Activated CD4-positive, alpha-beta T cell treated with anti-CD3 and anti-CD28 coated beads for 36 hours (primary cell): ENCODE data around the gene SH3BP4. TPM values are rescaled to one million over a fixed set of nuclear protein-coding genes. Genes with fewer than 3 reads are reported as not detected.

Source experiments
- ATAC-seq: fragments of 200-7000 bp; cut with Tn5 transposase; one replicate; pipeline ENCODE4 v1.10.0; 2021; ENCODE audit warnings: mild to moderate bottlenecking, moderate library complexity
- CTCF ChIA-PET: fragments of 350-600 bp; sonication (Branson Sonifier 250); formaldehyde crosslinking; loops from one replicate; lab custom pipeline; 2021; ENCODE audit warnings: antibody characterized with exemption; lab: Charles Lee
- POLR2A ChIA-PET: fragments of 350-600 bp; sonication (Branson Sonifier 250); formaldehyde crosslinking; loops from one replicate; lab custom pipeline; 2021; ENCODE audit warnings: antibody characterized with exemption, inconsistent platforms; lab: Charles Lee
- DNase-seq: peaks from one replicate; pipeline ENCODE4 v3.0.0-alpha.2; 2020
- H3K27ac Mint-ChIP-seq: one replicate; pipeline ENCODE4 v1.8.0; 2021; ENCODE audit warnings: mixed read lengths
- H3K27me3 Mint-ChIP-seq: one replicate; pipeline ENCODE4 v1.8.0; 2021; ENCODE audit warnings: mixed read lengths
- H3K36me3 Mint-ChIP-seq: one replicate; pipeline ENCODE4 v1.8.0; 2021; ENCODE audit warnings: low read depth, mixed read lengths
- H3K4me1 Mint-ChIP-seq: one replicate; pipeline ENCODE4 v1.8.0; 2021; ENCODE audit warnings: mixed read lengths
- H3K4me3 Mint-ChIP-seq: one replicate; pipeline ENCODE4 v1.8.0; 2021; ENCODE audit warnings: mild to moderate bottlenecking, moderate library complexity, mixed read lengths
- H3K9me3 Mint-ChIP-seq: one replicate; pipeline ENCODE4 v1.8.0; 2021; ENCODE audit warnings: low read depth, mixed read lengths
- intact Hi-C, 2 experiments: fragments of 100-400 bp; cut with DNase I in 1 of 2; cut with micrococcal nuclease in 1 of 2; formaldehyde crosslinking; loops; one replicate each; pipeline versions ENCODE4 v1.14.2 to v1.15.1; 2022 to 2024; cut with DNase I, micrococcal nuclease
- total RNA-seq, 2 experiments: library from RNA; stranded (reverse); gene quantifications; one replicate each; pipeline ENCODE4 v1.2.3, GENCODE V29; 2021

SH3BP4 gene
- total RNA-seq, 2 experiments from 2014 or later: 0.21 to 0.32 TPM

DNA sequence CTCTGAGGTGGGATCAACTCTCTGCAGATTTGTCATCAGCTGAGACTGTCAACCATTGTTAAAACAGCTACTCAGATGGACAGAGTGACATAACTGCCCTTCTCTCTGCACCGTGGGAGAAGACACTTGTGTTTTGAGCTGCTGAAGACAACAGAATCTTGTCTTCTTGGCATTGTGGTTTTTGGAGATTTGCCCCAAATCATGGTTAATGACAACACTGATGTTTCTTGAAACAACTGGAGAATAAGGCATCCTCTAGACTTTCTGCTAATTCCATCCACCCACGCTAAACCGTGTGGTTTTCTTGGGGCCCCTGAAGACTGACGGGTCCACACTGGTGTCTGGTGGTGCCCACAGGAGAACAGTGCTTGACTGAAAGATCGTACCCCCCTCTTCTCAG, 39.5 kb downstream of the SH3BP4 start:
- no peak for ATAC-seq
- intact Hi-C loops: no loop called here
- no peak for DNase-seq
- H3K36me3 Mint-ChIP-seq: no peaks in the 10 kb centered on the region
- H3K9me3 Mint-ChIP-seq: no peaks in the 10 kb centered on the region
- no peak overlapping the region for H3K27ac Mint-ChIP-seq
- ChIA-PET POLR2A (no interaction called here), CTCF (interaction anchor here (0.8 kb wide), 1 partner anchor 11 kb away, joined by 3 read pairs; no protein-coding TSS in a partner anchor)
- H3K4me1 Mint-ChIP-seq: no peaks in the 10 kb centered on the region
- H3K27me3 Mint-ChIP-seq: peaks cover 10% of the 10 kb centered on the region
- no peak overlapping the region for H3K4me3 Mint-ChIP-seq

- no peaks in the 10 kb centered on the region for H3K9me3 Mint-ChIP-seq
- intact Hi-C loops: no loop called here
- ATAC-seq (no peak), DNase-seq (no peak)
- H3K4me3 Mint-ChIP-seq: no peak overlapping the region
- POLR2A ChIA-PET: no interaction called here
- no peaks in the 10 kb centered on the region for H3K4me1 Mint-ChIP-seq
- CTCF ChIA-PET: no interaction called here
- no peak overlapping the region for H3K27ac Mint-ChIP-seq
- H3K36me3 Mint-ChIP-seq: no peaks in the 10 kb centered on the region
- H3K27me3 Mint-ChIP-seq: peaks cover 10% of the 10 kb centered on the region
These were observed 40.0 kb downstream of the SH3BP4 start for GRCh38 chr2:234991793-234992192.

DNA sequence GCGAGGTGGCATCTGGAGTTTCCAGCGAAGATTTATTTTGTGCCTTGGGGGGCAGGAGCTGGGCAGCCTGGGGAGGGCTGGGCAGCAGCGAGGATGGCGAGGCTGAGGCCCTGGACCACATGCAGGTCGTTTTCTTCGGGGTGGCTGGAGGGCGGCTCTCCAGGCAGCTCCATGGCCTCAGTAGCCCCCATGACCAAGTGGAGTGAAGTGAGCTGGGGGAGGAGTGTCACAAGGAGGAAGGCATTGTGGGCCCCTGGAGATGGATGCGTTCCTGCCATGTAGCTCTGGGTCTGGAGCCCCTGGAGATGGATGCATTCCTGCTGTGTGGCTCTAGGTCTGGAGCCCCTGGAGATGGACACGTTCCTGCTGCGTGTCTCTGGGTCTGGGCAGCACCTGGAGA, 40.4 kb downstream of the SH3BP4 start:
- H3K4me1 Mint-ChIP-seq: no peaks in the 10 kb centered on the region
- H3K4me3 Mint-ChIP-seq: no peak overlapping the region
- CTCF ChIA-PET: no interaction called here
- peaks cover 10% of the 10 kb centered on the region for H3K27me3 Mint-ChIP-seq
- DNase-seq (no peak), ATAC-seq (no peak)
- H3K36me3 Mint-ChIP-seq: no peaks in the 10 kb centered on the region
- H3K9me3 Mint-ChIP-seq: no peaks in the 10 kb centered on the region
- POLR2A ChIA-PET: no interaction called here
- intact Hi-C loops: no loop called here
- H3K27ac Mint-ChIP-seq: no peak overlapping the region

GRCh38 chr2:234992624-234993349, 41.0 kb downstream of the SH3BP4 start:
- H3K9me3 Mint-ChIP-seq: no peaks in the 10 kb centered on the region
- DNase-seq (no peak), ATAC-seq (no peak)
- ChIA-PET POLR2A (interaction anchor here (0.9 kb wide), 1 partner anchor 34 kb away, joined by 4 read pairs; no protein-coding TSS in a partner anchor), CTCF (no interaction called here)
- H3K36me3 Mint-ChIP-seq: no peaks in the 10 kb centered on the region
- peaks cover 10% of the 10 kb centered on the region for H3K27me3 Mint-ChIP-seq
- H3K4me1 Mint-ChIP-seq: no peaks in the 10 kb centered on the region
- intact Hi-C loops: no loop called here
- H3K4me3 Mint-ChIP-seq: no peak overlapping the region
- H3K27ac Mint-ChIP-seq: no peak overlapping the region

DNA sequence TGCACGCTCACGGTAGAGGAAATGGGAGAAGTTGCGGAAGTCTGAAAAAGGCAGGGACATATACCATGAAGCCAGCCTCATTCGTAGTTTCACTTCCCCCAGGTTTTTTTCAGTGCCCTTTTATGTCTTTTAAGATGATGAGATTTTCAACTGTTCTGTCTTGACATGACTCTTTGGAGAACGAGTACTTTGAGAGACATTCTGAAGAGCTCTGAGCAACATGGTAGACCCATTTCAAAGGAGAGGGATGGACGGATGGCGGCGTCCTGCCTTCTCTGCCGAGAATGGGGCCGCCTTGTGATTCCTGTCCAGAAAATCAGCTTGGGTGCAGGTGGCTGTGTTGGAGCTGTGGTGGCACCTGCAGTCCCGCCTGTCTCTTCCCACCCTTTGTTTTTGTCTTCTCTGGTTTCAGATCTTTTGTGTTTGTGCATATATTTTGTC, 41.7 kb downstream of the SH3BP4 start:
- Mint-ChIP-seq H3K9me3 (no peaks in the 10 kb centered on the region), H3K4me1 (no peaks in the 10 kb centered on the region), H3K4me3 (no peak overlapping the region), H3K27me3 (peaks cover 10% of the 10 kb centered on the region), H3K27ac (no peak overlapping the region), H3K36me3 (no peaks in the 10 kb centered on the region)
- POLR2A ChIA-PET: interaction anchor here (0.9 kb wide), 1 partner anchor 35 kb away, joined by 4 read pairs; no protein-coding TSS in a partner anchor
- DNase-seq: no peak
- intact Hi-C loops: no loop called here
- CTCF ChIA-PET: no interaction called here
- ATAC-seq: no peak

DNA sequence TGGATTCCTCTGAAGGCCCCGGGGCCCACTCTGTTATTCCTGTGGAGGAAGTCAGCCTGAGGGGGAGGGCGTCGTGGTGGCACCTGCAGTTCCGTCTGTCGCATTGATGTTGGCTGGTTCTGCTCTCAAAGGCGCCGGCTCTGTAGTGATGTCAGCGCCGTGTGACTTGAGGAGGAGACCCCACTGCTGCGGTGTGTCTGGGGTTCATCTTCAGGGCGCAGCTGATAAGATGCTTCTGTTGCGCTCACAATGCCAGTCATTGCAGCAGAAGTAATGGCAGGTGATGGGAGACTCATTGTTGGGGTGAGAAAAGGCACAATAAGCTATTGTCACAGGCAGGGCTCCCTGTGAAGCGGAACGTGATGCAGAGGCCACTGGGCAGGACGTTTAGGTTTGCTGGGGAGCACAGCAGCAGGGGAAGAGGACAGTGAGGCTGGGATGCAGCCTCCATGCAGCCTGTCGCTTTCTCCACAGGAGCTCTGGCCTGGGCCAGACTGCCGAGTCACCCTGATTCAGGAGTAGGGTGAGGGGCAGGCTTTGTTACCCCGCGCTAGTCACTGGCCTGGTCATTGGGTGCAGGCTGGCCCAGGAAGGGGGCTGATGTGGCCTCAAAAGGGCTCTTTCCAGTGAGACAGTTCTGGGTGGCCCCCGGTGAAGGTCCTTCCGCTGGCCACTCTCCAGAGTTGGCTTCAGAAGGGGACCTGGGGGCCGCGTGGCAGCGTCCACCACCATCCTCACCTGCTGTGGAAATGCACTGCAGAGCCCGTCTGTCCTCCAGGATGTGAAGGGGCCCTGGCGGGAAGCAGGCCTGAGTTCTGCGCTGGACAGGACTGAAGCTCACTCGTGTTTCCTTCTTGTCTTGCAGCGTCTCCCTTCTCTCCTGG, 42.9 kb downstream of the SH3BP4 start:
- ATAC-seq: no peak
- no peaks in the 10 kb centered on the region for H3K36me3 Mint-ChIP-seq
- peaks cover 8% of the 10 kb centered on the region for H3K27me3 Mint-ChIP-seq
- H3K4me1 Mint-ChIP-seq: no peaks in the 10 kb centered on the region
- CTCF ChIA-PET: interaction anchor here (0.5 kb wide), 1 partner anchor 129 kb away, joined by 3 read pairs; no protein-coding TSS in a partner anchor
- POLR2A ChIA-PET: no interaction called here
- intact Hi-C loops: no loop called here
- H3K4me3 Mint-ChIP-seq: no peak overlapping the region
- DNase-seq: no peak
- no peak overlapping the region for H3K27ac Mint-ChIP-seq
- no peaks in the 10 kb centered on the region for H3K9me3 Mint-ChIP-seq

DNA sequence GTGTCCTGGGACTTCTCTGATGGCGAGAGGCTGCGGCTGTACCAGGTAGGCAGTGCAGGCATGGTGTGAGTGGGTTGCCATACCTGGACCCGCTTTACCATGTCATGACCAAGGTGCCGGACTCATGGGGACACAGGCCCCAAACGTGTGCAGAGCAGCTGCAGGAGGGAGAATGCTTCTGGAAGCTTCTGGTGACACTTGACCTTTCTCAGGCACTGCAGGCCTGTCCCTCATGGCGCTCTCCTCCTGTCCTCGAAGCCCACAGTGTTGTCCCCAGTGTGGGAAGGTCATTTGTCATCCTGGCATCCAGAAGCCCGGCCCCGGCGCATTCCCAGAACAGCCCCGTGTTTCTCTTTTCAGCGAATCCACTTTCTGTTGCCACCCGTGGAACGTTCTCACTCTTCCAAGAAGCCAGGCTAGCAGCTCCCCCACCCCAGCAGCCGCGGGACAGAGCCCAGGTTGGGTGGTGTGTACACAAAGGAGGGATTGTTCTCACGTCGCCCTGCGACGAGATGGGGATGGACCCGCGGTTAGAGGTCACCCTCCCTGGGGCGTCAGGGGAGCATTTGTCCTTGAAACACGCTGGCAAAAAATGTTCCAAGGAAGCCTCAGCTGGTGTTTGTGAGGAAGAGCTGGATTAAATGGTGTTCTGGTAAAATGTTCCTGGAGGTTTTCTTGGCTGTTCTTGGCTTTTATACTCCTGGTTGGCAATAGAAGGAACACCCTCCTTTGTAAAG, 43.7 kb downstream of the SH3BP4 start:
- H3K9me3 Mint-ChIP-seq: no peaks in the 10 kb centered on the region
- ChIA-PET CTCF (no interaction called here), POLR2A (no interaction called here)
- no peak overlapping the region for H3K27ac Mint-ChIP-seq
- intact Hi-C loops: no loop called here
- H3K36me3 Mint-ChIP-seq: no peaks in the 10 kb centered on the region
- peaks cover 8% of the 10 kb centered on the region for H3K27me3 Mint-ChIP-seq
- no peaks in the 10 kb centered on the region for H3K4me1 Mint-ChIP-seq
- no peak for ATAC-seq
- DNase-seq: no peak
- H3K4me3 Mint-ChIP-seq: no peak overlapping the region

- no peaks in the 10 kb centered on the region for H3K9me3 Mint-ChIP-seq
- intact Hi-C loops: no loop called here
- CTCF ChIA-PET: no interaction called here
- ATAC-seq (no peak), DNase-seq (no peak)
- H3K4me3 Mint-ChIP-seq: no peak overlapping the region
- peaks cover 8% of the 10 kb centered on the region for H3K27me3 Mint-ChIP-seq
- H3K4me1 Mint-ChIP-seq: no peaks in the 10 kb centered on the region
- POLR2A ChIA-PET: no interaction called here
- H3K36me3 Mint-ChIP-seq: no peaks in the 10 kb centered on the region
- no peak overlapping the region for H3K27ac Mint-ChIP-seq
These were observed 44.5 kb downstream of the SH3BP4 start for GRCh38 chr2:234996069-234996940.

GRCh38 chr2:234996941-234997270, 45.1 kb downstream of the SH3BP4 start:
- ChIA-PET POLR2A (no interaction called here), CTCF (no interaction called here)
- Mint-ChIP-seq H3K36me3 (no peaks in the 10 kb centered on the region), H3K27ac (no peak overlapping the region), H3K9me3 (no peaks in the 10 kb centered on the region), H3K4me1 (no peaks in the 10 kb centered on the region), H3K4me3 (no peak overlapping the region), H3K27me3 (peaks cover 8% of the 10 kb centered on the region)
- ATAC-seq (no peak), DNase-seq (no peak)
- intact Hi-C loops: no loop called here

DNA sequence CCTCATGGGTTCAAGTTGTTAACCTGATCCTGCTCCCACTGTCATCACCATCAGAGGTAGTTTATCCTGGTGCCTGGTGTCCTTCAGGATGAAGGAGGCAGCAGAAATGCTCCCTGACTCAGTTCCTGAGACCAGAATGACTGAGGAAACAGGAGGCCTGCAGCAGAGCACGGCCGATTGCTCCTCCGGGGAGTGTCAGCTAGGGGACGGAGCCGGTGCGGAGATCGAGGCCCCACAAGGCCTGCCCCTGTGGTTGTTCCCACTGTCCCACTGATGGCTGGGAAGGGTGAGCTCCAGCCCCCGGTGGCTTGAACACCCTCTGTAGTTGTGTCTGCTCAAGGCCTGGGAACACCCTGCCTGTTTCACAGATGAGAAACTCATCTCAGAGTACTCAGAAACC, 45.6 kb downstream of the SH3BP4 start:
- H3K9me3 Mint-ChIP-seq: no peaks in the 10 kb centered on the region
- ATAC-seq (no peak), DNase-seq (no peak)
- no peaks in the 10 kb centered on the region for H3K4me1 Mint-ChIP-seq
- H3K27ac Mint-ChIP-seq: no peak overlapping the region
- peaks cover 8% of the 10 kb centered on the region for H3K27me3 Mint-ChIP-seq
- no peaks in the 10 kb centered on the region for H3K36me3 Mint-ChIP-seq
- CTCF ChIA-PET: no interaction called here
- POLR2A ChIA-PET: no interaction called here
- no peak overlapping the region for H3K4me3 Mint-ChIP-seq
- intact Hi-C loops: no loop called here
